ENCODE data around the gene NEURL1.

- TF ChIP-seq, protein P1, sequence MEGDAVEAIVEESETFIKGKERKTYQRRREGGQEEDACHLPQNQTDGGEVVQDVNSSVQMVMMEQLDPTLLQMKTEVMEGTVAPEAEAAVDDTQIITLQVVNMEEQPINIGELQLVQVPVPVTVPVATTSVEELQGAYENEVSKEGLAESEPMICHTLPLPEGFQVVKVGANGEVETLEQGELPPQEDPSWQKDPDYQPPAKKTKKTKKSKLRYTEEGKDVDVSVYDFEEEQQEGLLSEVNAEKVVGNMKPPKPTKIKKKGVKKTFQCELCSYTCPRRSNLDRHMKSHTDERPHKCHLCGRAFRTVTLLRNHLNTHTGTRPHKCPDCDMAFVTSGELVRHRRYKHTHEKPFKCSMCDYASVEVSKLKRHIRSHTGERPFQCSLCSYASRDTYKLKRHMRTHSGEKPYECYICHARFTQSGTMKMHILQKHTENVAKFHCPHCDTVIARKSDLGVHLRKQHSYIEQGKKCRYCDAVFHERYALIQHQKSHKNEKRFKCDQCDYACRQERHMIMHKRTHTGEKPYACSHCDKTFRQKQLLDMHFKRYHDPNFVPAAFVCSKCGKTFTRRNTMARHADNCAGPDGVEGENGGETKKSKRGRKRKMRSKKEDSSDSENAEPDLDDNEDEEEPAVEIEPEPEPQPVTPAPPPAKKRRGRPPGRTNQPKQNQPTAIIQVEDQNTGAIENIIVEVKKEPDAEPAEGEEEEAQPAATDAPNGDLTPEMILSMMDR (conservative IDR thresholded peaks at IDR 0.05 in 1 of 2, IDR thresholded peaks at IDR 0.05 in 1 of 2; ENCODE audit: extremely low read depth in 1 of 2, insufficient read depth in 1 of 2, low read depth in 1 of 2, low read length in 2 of 2), result no peak
- TF ChIP-seq EZH2 (IDR thresholded peaks at IDR 0.05; ENCODE audit: borderline replicate concordance, low read length), result no peak
Observed at GRCh38 chr10:103620891-103621782, 127.6 kb downstream of the NEURL1 start.
